Upper lobe of left lung (tissue), 4 donors: ENCODE data around the gene ADAP2.

Experiments
- CTCF ChIP-seq, 6 experiments: fragments of 450-650 bp in 4 of 6; fragments of 200-600 bp in 2 of 6; sonication (generic) in 2 of 6; IDR thresholded peaks; one replicate each; pipeline ENCODE4 v1.5.1; 2016 to 2019; ENCODE audit warnings: antibody characterized with exemption in 6 of 6
- POLR2A ChIP-seq, 4 donors: fragments of 450-650 bp; IDR thresholded peaks; one replicate each; pipeline ENCODE4 v1.5.1; 2016 to 2017; ENCODE audit warnings: antibody characterized with exemption in 4 of 4, mild to moderate bottlenecking in 2 of 4
- POLR2AphosphoS5 ChIP-seq, 2 donors: sonication (generic); formaldehyde crosslinking; IDR thresholded peaks; one replicate each; pipeline ENCODE4 v1.5.1; 2017; ENCODE audit warnings: antibody characterized with exemption in 2 of 2

GRCh38 chr17:31007695-31008373 lies 86.1 kb downstream of the ADAP2 start:
- no peak for TF ChIP-seq CTCF (IDR thresholded peaks at IDR 0.05)
- no peak for TF ChIP-seq POLR2AphosphoS5 (IDR thresholded peaks at IDR 0.05)
- no peak for TF ChIP-seq POLR2A (IDR thresholded peaks at IDR 0.05)
